HCT116 (cell line): Measurements from ENCODE around the gene NAMPT.

Experiments used
- POLR2A ChIP-seq: IDR thresholded peaks from 2 replicates; pipeline ENCODE4 v1.7.0; 2011; ENCODE audit warnings: borderline replicate concordance; ENCODE audit not compliant: insufficient read depth, insufficient read length; ENCODE audit errors: extremely low read depth
- SRF ChIP-seq: IDR thresholded peaks from 2 replicates; pipeline ENCODE4 v1.6.1; 2012; ENCODE audit warnings: low read depth
- TF ChIP-seq, protein P1 (sequence below), 3 experiments: fragments of 200-600 bp in 1 of 3; sonication (generic) in 1 of 3; IDR thresholded peaks in 2 of 3; conservative IDR thresholded peaks in 1 of 3; 2 replicates each; pipeline ENCODE4 v1.5.1; 2012 to 2017; ENCODE audit warnings: low read depth in 2 of 3, low read length in 2 of 3, antibody characterized with exemption in 1 of 3, borderline replicate concordance in 1 of 3, control low read depth in 1 of 3, mild to moderate bottlenecking in 1 of 3, mixed read lengths in 1 of 3, mixed run types in 1 of 3, moderate library complexity in 1 of 3; ENCODE audit not compliant: insufficient read depth in 1 of 3

DNA sequence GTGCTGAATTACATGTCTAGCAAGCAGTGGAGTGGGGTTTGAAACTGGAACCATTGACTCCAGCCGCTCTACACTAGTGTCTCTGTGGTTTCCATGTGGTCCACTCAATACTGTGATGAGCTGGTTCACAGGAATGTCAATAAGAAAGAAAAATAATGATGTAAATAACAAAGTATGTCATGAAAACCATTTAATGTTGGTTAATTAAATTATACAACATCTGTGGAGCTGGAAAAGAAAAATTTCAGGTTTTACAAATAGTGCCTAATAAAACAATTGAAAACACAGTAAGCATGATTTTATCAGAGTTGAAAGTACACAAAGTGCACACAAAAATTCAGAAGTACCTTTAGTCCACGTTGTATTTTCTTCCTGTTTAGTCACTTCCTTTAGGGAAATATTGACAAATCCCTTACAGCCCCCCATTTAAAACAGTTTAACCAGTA lies 28.7 kb upstream of the NAMPT start:
- TF ChIP-seq, protein P1, sequence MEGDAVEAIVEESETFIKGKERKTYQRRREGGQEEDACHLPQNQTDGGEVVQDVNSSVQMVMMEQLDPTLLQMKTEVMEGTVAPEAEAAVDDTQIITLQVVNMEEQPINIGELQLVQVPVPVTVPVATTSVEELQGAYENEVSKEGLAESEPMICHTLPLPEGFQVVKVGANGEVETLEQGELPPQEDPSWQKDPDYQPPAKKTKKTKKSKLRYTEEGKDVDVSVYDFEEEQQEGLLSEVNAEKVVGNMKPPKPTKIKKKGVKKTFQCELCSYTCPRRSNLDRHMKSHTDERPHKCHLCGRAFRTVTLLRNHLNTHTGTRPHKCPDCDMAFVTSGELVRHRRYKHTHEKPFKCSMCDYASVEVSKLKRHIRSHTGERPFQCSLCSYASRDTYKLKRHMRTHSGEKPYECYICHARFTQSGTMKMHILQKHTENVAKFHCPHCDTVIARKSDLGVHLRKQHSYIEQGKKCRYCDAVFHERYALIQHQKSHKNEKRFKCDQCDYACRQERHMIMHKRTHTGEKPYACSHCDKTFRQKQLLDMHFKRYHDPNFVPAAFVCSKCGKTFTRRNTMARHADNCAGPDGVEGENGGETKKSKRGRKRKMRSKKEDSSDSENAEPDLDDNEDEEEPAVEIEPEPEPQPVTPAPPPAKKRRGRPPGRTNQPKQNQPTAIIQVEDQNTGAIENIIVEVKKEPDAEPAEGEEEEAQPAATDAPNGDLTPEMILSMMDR (IDR thresholded peaks at IDR 0.05 in 2 of 3, conservative IDR thresholded peaks at IDR 0.05 in 1 of 3; ENCODE audit: borderline replicate concordance in 1 of 3, insufficient read depth in 1 of 3, low read depth in 2 of 3, low read length in 2 of 3): no peak
- TF ChIP-seq SRF: no peak
- TF ChIP-seq POLR2A: no peak
